Measurements from ENCODE around the gene MSL2. TPM values are rescaled to one million over a fixed set of nuclear protein-coding genes. Genes with fewer than 3 reads are reported as not detected.
A peak's percentile ranks its signal among the peaks of the same experiment; 100 is the strongest.

The MSL2 gene
- total and polyA plus RNA-seq, 2 of the 4 experiments (the other 2 are of a cell fraction): 7.1 to 13.6 TPM

- peaks cover 79% of the 10 kb centered on the region for H4K20me1 ChIP-seq (ENCODE audit: insufficient read depth, low read length)
- no peak overlapping the region for H3K27ac ChIP-seq (ENCODE audit: insufficient read depth, low read length)
- H4K5ac ChIP-seq (ENCODE audit: low read depth, low read length): no peak overlapping the region
- H3K9me1 ChIP-seq (ENCODE audit: insufficient read depth, low read length): no peaks in the 10 kb centered on the region
- H3K23ac ChIP-seq (ENCODE audit: low read depth, low read length): no peak overlapping the region
- H3K4ac ChIP-seq (ENCODE audit: low read depth, low read length): no peak overlapping the region
- no peak overlapping the region for H3K14ac ChIP-seq (replicated peaks; ENCODE audit: low read depth, low read length)
- H3K79me1 ChIP-seq (ENCODE audit: low read depth in 1 of 2, low read length in 2 of 2): peaks cover 4 to 24% of the 10 kb centered on the region in 2 experiments; a peak in 2 of 4 replicates
- no peak overlapping the region for H4K8ac ChIP-seq (ENCODE audit: low read depth in 2 of 2, low read length in 2 of 2)
- H2AK9ac ChIP-seq (replicated peaks; ENCODE audit: low read depth, low read length, poor library complexity): no peak overlapping the region
- H3K18ac ChIP-seq (ENCODE audit: low read depth, low read length): no peak overlapping the region
- H4K91ac ChIP-seq (ENCODE audit: insufficient read depth, low read depth, low read length): no peak overlapping the region
- no peak overlapping the region for H3K4me3 ChIP-seq (ENCODE audit: insufficient read depth, low read depth, low read length)
- DNase-seq: no peak
- no peak overlapping the region for H2AFZ ChIP-seq (replicated peaks; ENCODE audit: low read length, poor library complexity)
- H3K4me2 ChIP-seq (ENCODE audit: low read depth, low read length): no peak overlapping the region
- no peaks in the 10 kb centered on the region for H3K9me3 ChIP-seq (ENCODE audit: control insufficient read depth, insufficient read depth, low read length)
- H3K9ac ChIP-seq (ENCODE audit: low read depth, low read length): no peak overlapping the region
- H2BK15ac ChIP-seq (ENCODE audit: low read depth, low read length): no peak overlapping the region
- no TSS peak for BruUV-seq (replicated peaks)
- dilution Hi-C loops (cut with HindIII; ENCODE audit: low sequenced_read_pairs, unreplicated experiment): no loop called here
- intact Hi-C loops (cut with micrococcal nuclease): no loop called here
- H3K27me3 ChIP-seq (ENCODE audit: control insufficient read depth, insufficient read depth, low read length): no peaks in the 10 kb centered on the region
- H3K4me1 ChIP-seq (ENCODE audit: control insufficient read depth, insufficient read depth, low read length): no peaks in the 10 kb centered on the region; the same call in 1 of the 2 replicates
- no peaks in the 10 kb centered on the region for H3K36me3 ChIP-seq (ENCODE audit: control insufficient read depth, insufficient read depth, low read length)
- no peak overlapping the region for H3K56ac ChIP-seq (ENCODE audit: extremely low read depth, insufficient read depth, low read length)
- no peak for ATAC-seq (ENCODE audit: low read depth)
- H2BK5ac ChIP-seq (ENCODE audit: low read depth, low read length, poor library complexity, severe bottlenecking): no peak overlapping the region
- H2BK20ac ChIP-seq (ENCODE audit: low read depth, low read length): no peak overlapping the region
- no peak overlapping the region for H2BK120ac ChIP-seq (ENCODE audit: low read depth, low read length)
- in situ Hi-C loops (cut with MboI; ENCODE audit: low sequenced_read_pairs): no loop called here
- ChIA-PET POLR2A (ENCODE audit: unreplicated experiment) (no interaction called here), CTCF (no interaction called here)
- H2AK5ac ChIP-seq (ENCODE audit: low read depth, low read length): no peak overlapping the region
- no peak for TF ChIP-seq RFX5 (IDR thresholded peaks at IDR 0.05; ENCODE audit: low read depth, low read length)
- TF ChIP-seq CEBPB (IDR thresholded peaks at IDR 0.05; ENCODE audit: low read depth, low read length): peak; percentile 38; the same call in 1 of the 2 replicates
These were observed 34.6 kb downstream of the MSL2 start for GRCh38 chr3:136161516-136161915.

All from IMR-90 (cell line).